BE2C (cell line): ENCODE measurements around the gene DIP2C.

ENCODE experiments used
- DNase-seq: peaks from one replicate; pipeline ENCODE4 v3.0.0-alpha.2; 2020
- H3K27me3 ChIP-seq: fragments of 250-450 bp; sonication (Bioruptor Pico); 2 replicates; pipeline ENCODE4 v1.5.1; 2020; ENCODE audit warnings: mild to moderate bottlenecking
- H3K36me3 ChIP-seq: fragments of 250-450 bp; sonication (Bioruptor Pico); 2 replicates; pipeline ENCODE4 v1.5.1; 2020; ENCODE audit warnings: mild to moderate bottlenecking
- H3K4me1 ChIP-seq: fragments of 250-450 bp; sonication (Bioruptor Pico); 2 replicates; pipeline ENCODE4 v1.5.1; 2020
- H3K4me3 ChIP-seq: 2 replicates; pipeline ENCODE4 v1.5.1; 2011; ENCODE audit warnings: low read depth, low read length
- H3K9me3 ChIP-seq: fragments of 250-450 bp; sonication (Bioruptor Pico); 2 replicates; pipeline ENCODE4 v1.5.1; 2020
- CTCF ChIP-seq: IDR thresholded peaks from 2 replicates; pipeline ENCODE4 v1.5.1; 2012; ENCODE audit warnings: mild to moderate bottlenecking, low read depth, low read length

The DIP2C gene

DNA sequence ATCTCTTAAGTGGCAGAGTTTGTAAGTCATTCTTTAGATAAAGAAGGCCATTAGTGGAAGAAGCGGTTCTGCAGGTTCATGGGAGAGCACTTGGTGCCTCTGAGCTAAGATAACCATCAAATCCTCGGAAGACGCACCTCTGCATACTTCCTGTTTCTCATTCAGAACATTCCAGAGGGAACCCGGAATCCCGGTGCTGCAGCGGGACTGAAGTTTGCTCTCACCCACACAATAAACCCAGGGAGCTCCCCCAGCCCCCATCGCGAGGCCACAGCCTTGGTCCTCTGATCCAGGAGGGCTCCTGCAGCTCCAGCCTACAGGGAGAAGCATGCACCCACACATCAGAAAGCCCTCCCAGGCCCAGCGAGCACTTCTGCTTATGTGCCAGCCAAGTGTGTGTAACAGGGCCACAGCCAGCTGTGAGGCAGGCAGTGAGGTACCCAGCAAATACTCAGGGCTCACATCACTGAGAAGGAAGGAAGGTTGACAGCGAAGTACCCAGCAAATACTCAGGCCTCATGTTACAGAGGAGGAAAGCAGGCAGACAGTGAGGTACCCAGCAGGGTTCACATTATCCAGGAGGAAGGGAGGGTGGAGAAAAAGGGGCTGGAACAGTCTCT lies 142.4 kb downstream of the DIP2C start:
- DNase-seq = no peak
- H3K36me3 ChIP-seq = no peaks in the 10 kb centered on the region
- peaks cover 13% of the 10 kb centered on the region for H3K4me1 ChIP-seq
- H3K27me3 ChIP-seq = no peaks in the 10 kb centered on the region
- no peak overlapping the region; the same call in 1 of the 2 replicates for H3K4me3 ChIP-seq
- TF ChIP-seq CTCF = no peak
- H3K9me3 ChIP-seq = no peaks in the 10 kb centered on the region; the same call in 1 of the 2 replicates

- no peak for TF ChIP-seq CTCF
- Histone ChIP-seq H3K9me3 (no peaks in the 10 kb centered on the region; the same call in 1 of the 2 replicates), H3K27me3 (no peaks in the 10 kb centered on the region), H3K4me1 (peaks cover 17% of the 10 kb centered on the region), H3K4me3 (no peak overlapping the region), H3K36me3 (no peaks in the 10 kb centered on the region)
- DNase-seq = no peak
Measured at GRCh38 chr10:546451-546850, 143.0 kb downstream of the DIP2C start.

DNA sequence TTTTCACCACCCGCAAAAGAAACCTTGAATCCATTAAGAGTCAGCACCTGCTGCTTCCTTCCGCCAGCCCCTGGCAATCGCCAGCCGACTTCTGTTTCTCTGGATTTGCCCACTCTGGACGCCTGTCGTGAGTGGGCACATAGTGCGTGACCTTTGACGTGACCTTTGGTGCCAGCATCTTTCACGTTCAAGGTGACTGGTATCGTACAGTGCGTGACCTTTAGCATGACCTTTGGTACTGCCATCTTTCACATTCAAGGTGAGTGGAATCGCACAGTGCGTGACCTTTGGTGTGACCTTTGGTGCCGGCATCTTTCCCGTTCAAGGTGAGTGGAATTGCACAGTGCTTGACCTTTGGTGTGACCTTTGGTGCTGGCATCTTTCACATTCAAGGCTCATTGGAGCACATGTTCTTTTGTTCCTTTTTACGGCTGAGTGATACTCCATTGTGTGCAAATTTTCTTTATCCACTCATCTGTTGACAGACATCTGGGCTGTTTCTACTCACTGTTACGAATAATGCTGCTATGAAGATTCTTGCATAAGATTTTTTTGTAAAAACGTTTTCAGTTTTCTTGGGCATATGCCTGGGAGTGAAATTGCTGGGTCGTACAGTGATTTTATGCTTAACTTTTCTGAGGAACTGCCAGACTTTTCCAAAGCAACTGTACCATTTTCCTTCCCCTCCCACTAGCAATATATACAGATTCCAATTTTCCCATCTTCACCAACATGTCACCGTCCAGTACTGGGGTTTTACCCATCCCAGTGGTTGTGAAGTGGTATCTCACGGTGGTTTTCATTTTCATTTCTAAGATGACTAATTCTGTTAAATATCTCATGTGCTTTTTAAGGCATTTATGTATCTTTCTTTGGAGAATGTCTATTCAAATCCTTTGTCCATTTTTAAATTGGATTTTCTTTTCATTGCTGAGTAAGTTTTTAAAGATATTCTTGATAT lies 145.3 kb downstream of the DIP2C start:
- Histone ChIP-seq H3K4me1 (peaks cover 17% of the 10 kb centered on the region), H3K4me3 (no peak overlapping the region)

GRCh38 chr10:543131-543530 lies 146.3 kb downstream of the DIP2C start:
- Histone ChIP-seq H3K27me3 (no peaks in the 10 kb centered on the region), H3K9me3 (no peaks in the 10 kb centered on the region; the same call in 1 of the 2 replicates), H3K4me3 (no peak overlapping the region), H3K36me3 (no peaks in the 10 kb centered on the region), H3K4me1 (peaks cover 17% of the 10 kb centered on the region)
- no peak for TF ChIP-seq CTCF
- no peak for DNase-seq

More for the DNA sequence above, 145.3 kb downstream of the DIP2C start:
- Histone ChIP-seq H3K9me3 (no peaks in the 10 kb centered on the region; the same call in 1 of the 2 replicates), H3K36me3 (no peaks in the 10 kb centered on the region), H3K27me3 (no peaks in the 10 kb centered on the region)
- TF ChIP-seq CTCF = no peak
- no peak for DNase-seq

DNA sequence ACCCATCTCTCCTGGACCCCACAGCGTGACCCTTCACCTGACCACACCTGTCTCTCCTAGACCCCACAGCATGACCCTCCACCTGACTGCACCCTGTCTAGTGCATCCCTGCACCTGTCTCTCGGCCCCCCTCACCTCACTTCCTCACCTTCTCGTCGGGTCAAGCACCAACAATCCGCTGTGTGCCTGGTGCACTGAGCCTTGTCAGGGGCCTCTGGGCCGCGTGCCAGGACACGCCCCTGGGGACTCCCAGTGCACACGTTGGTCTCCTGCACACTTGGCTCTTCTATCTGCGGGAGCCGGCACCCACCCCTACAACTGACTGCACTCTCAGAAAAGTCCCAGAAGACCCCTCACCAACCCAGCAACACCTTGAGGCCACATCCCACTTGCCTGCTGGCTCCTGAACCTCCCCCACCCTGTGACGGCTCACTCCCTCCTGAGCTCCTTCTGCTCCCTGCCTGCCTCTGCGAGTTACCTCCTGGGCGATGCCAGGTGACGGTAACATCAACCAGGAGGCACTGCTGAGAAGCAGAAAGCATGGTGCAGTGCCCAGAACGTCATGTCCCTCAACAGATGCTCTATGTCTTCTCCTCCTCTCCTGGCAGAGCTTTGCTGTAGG lies 147.6 kb downstream of the DIP2C start:
- peak; percentile 83 for DNase-seq
- H3K4me3 ChIP-seq = 0 out of 2 replicates have a peak overlapping the region, but pooled peaks have one; percentile 8
- no peaks in the 10 kb centered on the region for H3K36me3 ChIP-seq
- H3K4me1 ChIP-seq = peaks cover 8% of the 10 kb centered on the region
- H3K27me3 ChIP-seq = no peaks in the 10 kb centered on the region
- no peaks in the 10 kb centered on the region; the same call in 1 of the 2 replicates for H3K9me3 ChIP-seq
- no peak for TF ChIP-seq CTCF
